K562 (cell line): Measurements from ENCODE around the gene TOR1AIP2. TPM values are rescaled to one million over a fixed set of nuclear protein-coding genes. Genes with fewer than 3 reads are reported as not detected.

Experiments
- ATAC-seq: fragments of 200-7000 bp; cut with Tn5 transposase; 3 replicates; pipeline ENCODE4 v1.9.1; 2020; ENCODE audit warnings: moderate library complexity
- BruUV-seq: library from RNA; stranded (reverse); fragments of 400-500 nt; replicated peaks from 2 replicates; lab custom pipeline; 2021; lab: Mats Ljungman, UMichigan
- CTCF ChIA-PET: fragments of 300-600 bp; formaldehyde crosslinking; extraction: SDS; loops from one replicate; lab custom pipeline; 2021; ENCODE audit warnings: low intra/inter-chr PET ratio; lab: Yijun Ruan, JAX
- POLR2A ChIA-PET: fragments of 300-600, 350-650 bp; sonication (Branson Sonifier 250); formaldehyde crosslinking; extraction: SDS; loops from one replicate; lab custom pipeline; 2021; ENCODE audit warnings: antibody characterized with exemption, inconsistent platforms; lab: Yijun Ruan, JAX
- DNase-seq, 4 experiments: peaks; one replicate each; pipeline versions ENCODE4 v3.0.0 to v3.0.0-alpha.2; 2011 to 2018; ENCODE audit warnings: low spot score in 3 of 4, mixed read lengths in 3 of 4; ENCODE audit errors: extremely low read depth in 1 of 4
- FAIRE-seq: peaks from 2 replicates; lab custom pipeline; 2011; peaks lifted over from hg19 to GRCh38; lab: Jason Lieb, UNC
- H2AFZ ChIP-seq: 2 replicates; pipeline ENCODE4 v1.6.0; 2011; ENCODE audit warnings: low read depth, low read length, control low read depth, inconsistent platforms
- H3K27ac ChIP-seq: fragments of 200-600 bp; 3 replicates; pipeline ENCODE4 v1.8.0; 2011; ENCODE audit warnings: low read depth, mild to moderate bottlenecking, control low read depth, inconsistent platforms, low read length, moderate library complexity, mixed read lengths; ENCODE audit errors: extremely low read depth
- H3K27me3 ChIP-seq, 2 experiments: fragments of 300-600 bp in 1 of 2; 2 replicates in 1 of 2; 3 replicates in 1 of 2; pipeline versions ENCODE4 v1.6.0 to v1.8.0; 2011; ENCODE audit warnings: inconsistent platforms in 2 of 2, low read length in 2 of 2, mild to moderate bottlenecking in 1 of 2, mixed read lengths in 1 of 2, moderate library complexity in 1 of 2; ENCODE audit not compliant: control insufficient read depth in 2 of 2, insufficient read depth in 2 of 2
- H3K36me3 ChIP-seq: fragments of 300-600 bp; 3 replicates; pipeline ENCODE4 v1.8.0; 2011; ENCODE audit warnings: mild to moderate bottlenecking, low read length, inconsistent platforms; ENCODE audit not compliant: control insufficient read depth, insufficient read depth
- H3K4me1 ChIP-seq, 2 experiments: fragments of 200-600 bp in 1 of 2; replicated peaks in 1 of 2; 2 replicates in 1 of 2; 3 replicates in 1 of 2; pipeline versions ENCODE4 v1.5.1 to v1.8.0; 2011; ENCODE audit warnings: inconsistent platforms in 2 of 2, low read length in 2 of 2, mild to moderate bottlenecking in 1 of 2, mixed read lengths in 1 of 2, moderate library complexity in 1 of 2; ENCODE audit not compliant: control insufficient read depth in 2 of 2, insufficient read depth in 2 of 2
- H3K4me2 ChIP-seq: 2 replicates; pipeline ENCODE4 v1.6.1; 2011; ENCODE audit warnings: low read length, control low read depth, inconsistent platforms, mixed read lengths; ENCODE audit not compliant: insufficient read depth
- H3K4me3 ChIP-seq: fragments of 200-600 bp; sonication (generic), shearing (Covaris generic); 2 replicates; pipeline ENCODE4 v1.5.1; 2016; ENCODE audit warnings: control low read depth, inconsistent platforms
- H3K79me2 ChIP-seq: fragments of 200-600 bp; 3 replicates; pipeline ENCODE4 v1.8.0; 2011; ENCODE audit warnings: low read length, inconsistent platforms; ENCODE audit not compliant: control insufficient read depth, insufficient read depth
- H3K9ac ChIP-seq, 2 experiments: 2 replicates each; pipeline versions ENCODE4 v1.6.0 to v1.6.1; 2011; ENCODE audit warnings: low read depth in 2 of 2, low read length in 2 of 2, control low read depth in 1 of 2, inconsistent platforms in 1 of 2, mild to moderate bottlenecking in 1 of 2, mixed read lengths in 1 of 2; ENCODE audit not compliant: insufficient read depth in 1 of 2
- H3K9me1 ChIP-seq: one replicate; pipeline ENCODE4 v1.6.0; 2011; ENCODE audit warnings: inconsistent platforms, mild to moderate bottlenecking, low read length, moderate library complexity; ENCODE audit not compliant: control insufficient read depth, insufficient read depth
- H3K9me3 ChIP-seq: replicated peaks from 2 replicates; pipeline ENCODE4 v1.5.1; 2011; ENCODE audit warnings: low read depth, low read length, inconsistent platforms; ENCODE audit not compliant: control insufficient read depth, insufficient read depth
- H4K20me1 ChIP-seq: replicated peaks from 2 replicates; pipeline ENCODE4 v1.6.1; 2011; ENCODE audit warnings: low read length, inconsistent platforms, mixed read lengths; ENCODE audit not compliant: control insufficient read depth, insufficient read depth
- CGGBP1 ChIP-seq: fragments of 250-450 bp; sonication (Bioruptor Pico); IDR thresholded peaks from 2 replicates; pipeline ENCODE4 v1.9.0; 2021; ENCODE audit warnings: mild to moderate bottlenecking
- HDAC3 ChIP-seq: fragments of 450-650 bp; IDR thresholded peaks from 2 replicates; pipeline ENCODE4 v1.6.1; 2018; ENCODE audit warnings: borderline replicate concordance, mild to moderate bottlenecking, moderate library complexity; ENCODE audit not compliant: partially characterized antibody
- HOMEZ ChIP-seq: fragments of 250-450 bp; sonication (Bioruptor Pico); IDR thresholded peaks from 2 replicates; pipeline ENCODE4 v1.4.0; 2020; ENCODE audit warnings: mild to moderate bottlenecking, moderate library complexity
- PYGO2 ChIP-seq: fragments of 450-650 bp; IDR thresholded peaks from 2 replicates; pipeline ENCODE4 v1.6.1; 2016; ENCODE audit warnings: mild to moderate bottlenecking, missing genetic modification characterization, moderate library complexity, missing compliant biosample characterization
- RAD21 ChIP-seq, 2 experiments: fragments of 250-450 bp in 1 of 2; fragments of 450-650 bp in 1 of 2; sonication (Bioruptor Pico) in 1 of 2; formaldehyde crosslinking in 1 of 2; IDR thresholded peaks in 1 of 2; conservative IDR thresholded peaks in 1 of 2; 2 replicates each; pipeline versions ENCODE4 v1.4.0 to v1.8.0; 2020 to 2022; ENCODE audit warnings: mild to moderate bottlenecking in 2 of 2, moderate library complexity in 1 of 2
- TRIM28 ChIP-seq: fragments of 450-650 bp; IDR thresholded peaks from 2 replicates; pipeline ENCODE4 v1.6.1; 2017
- ZBTB11 ChIP-seq, 3 experiments: fragments of 200-800 bp in 1 of 3; fragments of 250-450 bp in 1 of 3; fragments of 450-650 bp in 1 of 3; sonication (Bioruptor Pico) in 1 of 3; sonication (Bioruptor generic) in 1 of 3; formaldehyde crosslinking in 1 of 3; IDR thresholded peaks; 2 replicates each; pipeline versions ENCODE4 v1.6.1 to v1.8.0; 2016 to 2022; ENCODE audit warnings: mild to moderate bottlenecking in 2 of 3, missing genetic modification characterization in 2 of 3, missing compliant biosample characterization in 1 of 3, moderate library complexity in 1 of 3
- ZNF280B ChIP-seq: fragments of 250-450 bp; sonication (Bioruptor Pico); IDR thresholded peaks from 2 replicates; pipeline ENCODE4 v1.5.1; 2021; ENCODE audit warnings: mild to moderate bottlenecking
- WGBS: fragments of 100-300 bp; shearing (Covaris generic); methylation state at CpG from one replicate; pipeline ENCODE4 v1.1.6; 2016; ENCODE audit warnings: low coverage, mixed read lengths; ENCODE audit not compliant: insufficient coverage; ENCODE audit errors: missing lambda C conversion rate; 5-methylcytosine and 5-hydroxymethylcytosine counted together
- in situ Hi-C: fragments of 300-500 bp; cut with MboI; formaldehyde crosslinking; loops from 4 replicates; pipeline ENCODE4 v1.15.0; 2018; ENCODE audit warnings: inconsistent platforms, mixed read lengths
- intact Hi-C: fragments of 100-400 bp; cut with micrococcal nuclease; formaldehyde crosslinking; loops from 2 replicates; pipeline ENCODE4 v1.14.2; 2022
- polyA plus RNA-seq, 8 experiments: library from polyadenylated mRNA; depleted of rRNA in 4 of 8; stranded (reverse) in 5 of 8; unstranded in 3 of 8; fragments of >200 nt; fragmentation: Nextera tagmentation in 2 of 8; fragmentation: Illumina TruSeq in 1 of 8; extraction: Ambion mirVana in 2 of 8; extraction: Trizol in 1 of 8; gene quantifications; 2 replicates each; pipeline versions ENCODE4 v1.2.1 to v1.2.3, GENCODE V29; 2011 to 2014; ENCODE audit warnings: inconsistent platforms in 1 of 8, missing spikeins in 1 of 8
- total RNA-seq, 7 experiments: library from RNA; depleted of rRNA in 6 of 7; stranded (reverse); fragments of >200 nt in 6 of 7; fragmentation: Illumina TruSeq in 2 of 7; extraction: Trizol in 2 of 7; gene quantifications; 2 replicates each; pipeline versions ENCODE4 v1.2.1 to v1.2.3, GENCODE V29; 2011 to 2021; ENCODE audit warnings: low replicate concordance in 1 of 7

TOR1AIP2 gene
- total and polyA plus RNA-seq, 9 of the 15 experiments (the other 6 are each of a cell fraction or from before 2014, with no cell fraction given) = 16.7 to 122 (median 41.4) TPM

GRCh38 chr1:179826626-179827280 is 50.9 kb downstream of the TOR1AIP2 start:
- Histone ChIP-seq H3K27ac (no peak overlapping the region), H3K4me1 (peaks cover 5 to 12% of the 10 kb centered on the region in 2 experiments; a peak in 3 of 5 replicates), H3K27me3 (peaks cover 28 to 57% of the 10 kb centered on the region in 2 experiments), H3K9me1 (no peaks in the 10 kb centered on the region), H3K79me2 (no peaks in the 10 kb centered on the region), H3K9ac (no peak overlapping the region), H3K4me2 (no peak overlapping the region), H3K9me3 (no peaks in the 10 kb centered on the region), H4K20me1 (no peaks in the 10 kb centered on the region), H3K4me3 (no peak overlapping the region), H3K36me3 (no peaks in the 10 kb centered on the region), H2AFZ (no peak overlapping the region)
- WGBS = 10% methylated on average over 7 of the region's 7 CpGs
- ChIA-PET CTCF (no interaction called here), POLR2A (no interaction called here)
- no peak for DNase-seq
- in situ Hi-C loops (no loop called here), intact Hi-C loops (no loop called here)
- ATAC-seq = no peak
- FAIRE-seq = no peak
- BruUV-seq = no TSS peak
- TF ChIP-seq CGGBP1 = no peak
- TF ChIP-seq TRIM28 = no peak
- TF ChIP-seq HDAC3 = no peak
- TF ChIP-seq RAD21 (CRISPR knock-in tag; conservative IDR thresholded peaks at IDR 0.05 in 1 of 2, IDR thresholded peaks at IDR 0.05 in 1 of 2) = no peak
- no peak for TF ChIP-seq ZNF280B (CRISPR knock-in tag)
- no peak for TF ChIP-seq HOMEZ (CRISPR knock-in tag)
- TF ChIP-seq PYGO2 = no peak
- TF ChIP-seq ZBTB11 (CRISPR knock-in tag; IDR thresholded peaks at IDR 0.05) = no peak
